ENCODE results near the gene ABCC10. TPM values are rescaled to one million over a fixed set of nuclear protein-coding genes. Genes with fewer than 3 reads are reported as not detected.
"Not testable (repeated sequence)": the region's sequence is repeated elsewhere in the genome, so short reads cannot be mapped to it uniquely, and the experiment has no call there.

The ABCC10 gene
- total RNA-seq, 2 donors from 2014 or later = 24.3 to 58.9 TPM

DNA sequence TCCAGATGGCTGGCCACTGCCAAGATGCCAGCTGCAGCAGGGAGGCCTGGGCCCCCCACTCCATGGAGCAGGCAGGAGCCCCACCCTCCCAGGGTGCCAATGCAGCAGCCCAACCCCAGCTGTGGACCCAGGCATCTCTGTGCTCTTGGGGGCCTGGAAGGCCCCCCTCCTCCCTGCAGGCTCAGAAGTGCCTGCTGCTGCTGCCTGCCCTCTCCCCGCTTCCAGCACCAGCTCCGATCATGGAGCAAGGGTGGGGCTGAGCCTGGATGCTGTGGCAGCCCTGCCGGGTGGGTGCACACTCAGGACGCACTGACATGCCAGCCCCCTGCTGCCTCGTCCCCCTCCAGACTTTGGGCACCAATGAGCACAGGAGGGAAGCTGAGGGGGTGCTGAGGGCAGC lies 14.8 kb upstream of the ABCC10 start:
- Histone ChIP-seq H3K9me3 (no peaks in the 10 kb centered on the region), H3K36me3 (no peaks in the 10 kb centered on the region), H3K4me1 (ENCODE audit: control insufficient read depth in 1 of 2, low read depth in 2 of 2) (no peaks in the 10 kb centered on the region), H3K27ac (no peak overlapping the region), H3K4me3 (no peak overlapping the region), H3K27me3 (replicated peaks; ENCODE audit: insufficient read depth) (no peaks in the 10 kb centered on the region)
- ATAC-seq (ENCODE audit: insufficient number of reproducible peaks, low FRiP score, low read depth) = no peak
- TF ChIP-seq, protein P1, sequence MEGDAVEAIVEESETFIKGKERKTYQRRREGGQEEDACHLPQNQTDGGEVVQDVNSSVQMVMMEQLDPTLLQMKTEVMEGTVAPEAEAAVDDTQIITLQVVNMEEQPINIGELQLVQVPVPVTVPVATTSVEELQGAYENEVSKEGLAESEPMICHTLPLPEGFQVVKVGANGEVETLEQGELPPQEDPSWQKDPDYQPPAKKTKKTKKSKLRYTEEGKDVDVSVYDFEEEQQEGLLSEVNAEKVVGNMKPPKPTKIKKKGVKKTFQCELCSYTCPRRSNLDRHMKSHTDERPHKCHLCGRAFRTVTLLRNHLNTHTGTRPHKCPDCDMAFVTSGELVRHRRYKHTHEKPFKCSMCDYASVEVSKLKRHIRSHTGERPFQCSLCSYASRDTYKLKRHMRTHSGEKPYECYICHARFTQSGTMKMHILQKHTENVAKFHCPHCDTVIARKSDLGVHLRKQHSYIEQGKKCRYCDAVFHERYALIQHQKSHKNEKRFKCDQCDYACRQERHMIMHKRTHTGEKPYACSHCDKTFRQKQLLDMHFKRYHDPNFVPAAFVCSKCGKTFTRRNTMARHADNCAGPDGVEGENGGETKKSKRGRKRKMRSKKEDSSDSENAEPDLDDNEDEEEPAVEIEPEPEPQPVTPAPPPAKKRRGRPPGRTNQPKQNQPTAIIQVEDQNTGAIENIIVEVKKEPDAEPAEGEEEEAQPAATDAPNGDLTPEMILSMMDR (IDR thresholded peaks at IDR 0.05) = no peak
- DNase-seq (ENCODE audit: low spot score) = no peak

DNA sequence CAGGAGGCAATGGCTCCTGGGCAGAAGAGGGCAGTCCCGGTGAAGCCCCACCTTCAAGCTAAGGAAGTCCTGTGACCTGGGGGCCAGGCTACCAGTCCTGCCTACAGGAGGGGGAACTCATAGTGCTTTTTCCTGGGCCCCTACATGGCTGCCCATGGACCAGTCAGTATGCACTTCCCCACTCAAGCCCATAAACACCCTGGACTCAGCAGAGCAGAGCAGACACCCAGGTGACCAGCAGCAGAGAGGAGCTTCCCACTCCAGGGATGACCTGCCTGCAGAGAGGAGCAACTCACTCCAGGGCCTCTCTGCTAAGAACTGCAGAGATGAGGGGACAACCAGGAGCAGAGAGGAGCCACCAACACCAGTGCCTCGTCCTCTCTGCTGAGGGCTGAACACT lies 14.3 kb upstream of the ABCC10 start:
- no peak for DNase-seq (ENCODE audit: low spot score)
- Histone ChIP-seq H3K36me3 (no peaks in the 10 kb centered on the region), H3K27ac (no peak overlapping the region), H3K4me3 (no peak overlapping the region), H3K9me3 (no peaks in the 10 kb centered on the region), H3K4me1 (ENCODE audit: control insufficient read depth in 1 of 2, low read depth in 2 of 2) (no peaks in the 10 kb centered on the region), H3K27me3 (replicated peaks; ENCODE audit: insufficient read depth) (no peaks in the 10 kb centered on the region)
- ATAC-seq (ENCODE audit: insufficient number of reproducible peaks, low FRiP score, low read depth) = no peak
- TF ChIP-seq, protein P1 (IDR thresholded peaks at IDR 0.05) = no peak

DNA sequence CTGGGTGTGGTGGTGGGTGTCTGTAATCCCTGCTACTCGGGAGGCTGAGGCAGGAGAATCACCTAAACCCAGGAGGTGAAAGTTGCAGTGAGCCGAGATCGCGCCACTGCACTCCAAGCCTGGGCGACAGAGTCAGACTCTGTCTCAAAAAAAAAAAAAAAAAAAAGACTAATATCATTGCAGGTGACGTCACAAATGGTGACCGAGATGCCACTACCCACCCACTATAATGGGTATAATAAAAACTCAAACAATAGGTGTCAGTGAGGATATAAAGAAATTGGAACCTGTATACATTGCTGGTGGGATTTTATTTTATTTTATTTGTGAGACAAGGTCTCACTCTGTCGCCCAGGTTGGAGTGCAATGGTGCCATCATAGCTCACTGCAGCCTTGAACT lies 12.1 kb upstream of the ABCC10 start:
- H3K9me3 ChIP-seq; H3K4me3 ChIP-seq; H3K4me1 ChIP-seq (ENCODE audit: control insufficient read depth in 1 of 2, low read depth in 2 of 2); ATAC-seq (ENCODE audit: insufficient number of reproducible peaks, low FRiP score, low read depth); H3K27me3 ChIP-seq (replicated peaks; ENCODE audit: insufficient read depth); H3K27ac ChIP-seq; DNase-seq (ENCODE audit: low spot score); H3K36me3 ChIP-seq: not testable (repeated sequence)

DNA sequence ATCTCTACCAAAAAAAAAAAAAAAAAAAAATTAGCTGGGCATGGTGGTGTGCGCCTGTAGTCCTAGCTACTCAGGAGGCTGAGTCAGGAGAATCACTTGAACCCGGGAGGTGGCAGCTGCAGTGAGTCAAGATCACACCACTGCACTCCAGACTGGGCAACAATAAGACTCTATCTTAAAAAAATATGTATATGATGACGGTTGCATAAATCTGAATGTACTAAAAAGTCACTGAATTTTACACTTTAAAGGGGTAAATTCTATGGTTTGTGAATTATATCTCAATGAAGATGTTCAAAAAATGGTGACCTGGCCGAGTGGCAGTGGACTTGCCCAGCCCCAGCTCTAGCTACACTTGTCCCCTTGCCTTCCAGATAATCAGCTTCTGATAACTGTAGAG lies 10.4 kb upstream of the ABCC10 start:
- Histone ChIP-seq H3K9me3 (no peaks in the 10 kb centered on the region), H3K27me3 (replicated peaks; ENCODE audit: insufficient read depth) (no peaks in the 10 kb centered on the region), H3K27ac (no peak overlapping the region), H3K4me1 (ENCODE audit: control insufficient read depth in 1 of 2, low read depth in 2 of 2) (no peaks in the 10 kb centered on the region), H3K36me3 (no peaks in the 10 kb centered on the region), H3K4me3 (no peak overlapping the region)
- DNase-seq (ENCODE audit: low spot score) = no peak
- ATAC-seq (ENCODE audit: insufficient number of reproducible peaks, low FRiP score, low read depth) = no peak
- TF ChIP-seq, protein P1 (IDR thresholded peaks at IDR 0.05) = no peak

DNA sequence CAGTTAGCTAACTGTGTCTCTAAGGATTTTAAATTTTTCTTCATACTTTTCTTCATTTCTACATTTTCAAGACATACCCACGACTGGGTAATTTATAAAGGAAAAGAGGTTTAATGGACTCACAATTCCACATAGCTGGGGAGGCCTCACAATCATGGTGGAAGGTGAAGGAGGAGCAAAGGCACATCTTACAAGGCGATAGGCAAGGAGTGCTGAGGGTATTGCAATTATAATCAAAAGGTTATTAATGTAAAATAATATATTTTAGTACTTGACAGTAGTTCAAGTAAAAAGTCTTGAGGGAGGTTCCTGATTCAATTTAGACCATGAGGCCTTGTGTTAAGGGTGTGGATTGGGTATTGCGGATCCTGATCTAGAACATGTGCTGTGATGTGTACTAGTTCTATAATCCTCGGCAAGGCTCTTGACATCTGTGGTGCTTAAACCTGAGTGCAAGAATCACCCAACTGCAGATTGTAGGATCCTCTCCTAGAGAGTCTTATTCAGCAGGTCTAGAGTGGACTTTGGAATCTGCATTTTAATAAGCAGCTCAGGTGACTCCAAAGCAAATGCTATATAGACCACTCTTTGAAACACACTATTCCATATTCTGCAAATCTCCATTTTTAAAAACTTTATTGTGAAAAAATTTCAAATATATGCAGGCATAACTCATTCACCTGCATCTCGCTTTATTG lies 7.2 kb upstream of the ABCC10 start:
- no peaks in the 10 kb centered on the region for H3K9me3 ChIP-seq
- no peak overlapping the region for H3K4me3 ChIP-seq
- TF ChIP-seq, protein P1 (IDR thresholded peaks at IDR 0.05) = no peak
- no peaks in the 10 kb centered on the region for H3K4me1 ChIP-seq (ENCODE audit: control insufficient read depth in 1 of 2, low read depth in 2 of 2)
- DNase-seq (ENCODE audit: low spot score) (no peak), ATAC-seq (ENCODE audit: insufficient number of reproducible peaks, low FRiP score, low read depth) (no peak)
- no peaks in the 10 kb centered on the region for H3K27me3 ChIP-seq (replicated peaks; ENCODE audit: insufficient read depth)
- H3K27ac ChIP-seq = no peak overlapping the region
- no peaks in the 10 kb centered on the region for H3K36me3 ChIP-seq

DNA sequence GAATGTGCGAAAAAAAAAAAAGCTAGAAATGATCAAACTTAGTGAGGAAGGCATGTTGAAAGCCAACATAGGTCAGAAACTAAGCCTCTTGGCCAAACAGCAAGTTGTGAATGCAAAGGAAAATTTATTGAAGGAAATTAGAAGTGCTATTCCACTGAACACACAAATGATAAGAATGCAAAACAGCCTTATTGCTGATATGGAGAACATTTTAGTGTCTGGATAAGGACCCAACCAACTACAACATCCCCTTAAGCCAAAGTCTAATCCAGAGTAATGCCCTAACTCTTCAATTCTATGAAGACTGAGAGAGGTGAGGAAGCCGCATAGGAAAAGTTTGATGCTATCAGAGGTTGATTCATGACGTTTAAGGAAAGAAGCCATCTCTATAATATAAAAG lies 5.5 kb upstream of the ABCC10 start:
- Histone ChIP-seq H3K27ac (no peak overlapping the region), H3K4me3 (no peak overlapping the region), H3K4me1 (ENCODE audit: control insufficient read depth in 1 of 2, low read depth in 2 of 2) (no peaks in the 10 kb centered on the region), H3K36me3 (no peaks in the 10 kb centered on the region), H3K27me3 (replicated peaks; ENCODE audit: insufficient read depth) (no peaks in the 10 kb centered on the region), H3K9me3 (no peaks in the 10 kb centered on the region)
- ATAC-seq (ENCODE audit: insufficient number of reproducible peaks, low FRiP score, low read depth) (no peak), DNase-seq (ENCODE audit: low spot score) (no peak)
- TF ChIP-seq, protein P1 (IDR thresholded peaks at IDR 0.05) = no peak

DNA sequence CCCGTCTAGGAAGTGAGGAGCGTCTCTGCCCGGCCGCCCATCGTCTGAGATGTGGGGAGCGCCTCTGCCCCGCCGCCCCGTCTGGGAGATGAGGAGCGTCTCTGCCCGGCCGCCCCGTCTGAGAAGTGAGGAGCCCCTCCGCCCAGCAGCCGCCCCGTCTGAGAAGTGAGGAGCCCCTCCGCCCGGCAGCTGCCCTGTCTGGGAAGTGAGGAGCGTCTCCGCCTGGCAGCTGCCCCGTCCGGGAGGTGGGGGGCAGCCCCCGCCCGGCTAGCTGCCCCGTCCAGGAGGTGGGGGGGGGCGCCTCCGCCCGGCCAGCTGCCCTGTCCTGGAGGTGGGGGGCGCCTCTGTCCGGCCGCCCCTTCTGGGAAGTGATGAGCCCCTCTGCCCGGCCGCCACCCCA lies 2.3 kb upstream of the ABCC10 start:
- not testable (repeated sequence) for H3K36me3 ChIP-seq; ATAC-seq (ENCODE audit: insufficient number of reproducible peaks, low FRiP score, low read depth); H3K4me3 ChIP-seq; H3K27ac ChIP-seq; H3K9me3 ChIP-seq; H3K27me3 ChIP-seq (replicated peaks; ENCODE audit: insufficient read depth); DNase-seq (ENCODE audit: low spot score)
- peaks cover 14 to 18% of the 10 kb centered on the region in 2 donors for H3K4me1 ChIP-seq (ENCODE audit: control insufficient read depth in 1 of 2, low read depth in 2 of 2)

Measured in thoracic aorta (tissue), 2 donors.